T-helper 17 cell (primary cell): Measurements from ENCODE around the gene KLHL14. TPM values are rescaled to one million over a fixed set of nuclear protein-coding genes. Genes with fewer than 3 reads are reported as not detected.
"Not testable (repeated sequence)": the region's sequence is repeated elsewhere in the genome, so short reads cannot be mapped to it uniquely, and the experiment has no call there.

Experiments
- ATAC-seq: fragments of 150-1000 bp; cut with Tn5 transposase; 2 replicates; pipeline ENCODE4 v1.10.0; 2021; ENCODE audit warnings: mild to moderate bottlenecking, moderate library complexity
- DNase-seq, 3 donors: peaks; one replicate each; pipeline versions ENCODE4 v3.0.0 to v3.0.0-alpha.2; 2020 to 2021
- H3K9me3 ChIP-seq: one replicate; pipeline ENCODE4 v1.7.0; 2013; ENCODE audit warnings: low read length, mild to moderate bottlenecking; ENCODE audit not compliant: control insufficient read depth, poor library complexity, severe bottlenecking
- H3K27ac Mint-ChIP-seq: one replicate; pipeline ENCODE4 v1.8.0; 2022; ENCODE audit warnings: mild to moderate bottlenecking, moderate library complexity, mixed read lengths
- H3K27me3 Mint-ChIP-seq: one replicate; pipeline ENCODE4 v1.8.0; 2022; ENCODE audit warnings: mixed read lengths
- H3K36me3 Mint-ChIP-seq: one replicate; pipeline ENCODE4 v1.8.0; 2022; ENCODE audit warnings: low read depth, mixed read lengths
- H3K4me1 Mint-ChIP-seq: one replicate; pipeline ENCODE4 v1.8.0; 2022; ENCODE audit warnings: mild to moderate bottlenecking, mixed read lengths
- H3K4me3 Mint-ChIP-seq: one replicate; pipeline ENCODE4 v1.8.0; 2022; ENCODE audit warnings: mild to moderate bottlenecking, moderate library complexity, mixed read lengths
- total RNA-seq, 4 donors: library from RNA in 2 of 4; stranded (reverse) in 2 of 4; gene quantifications; one replicate each; pipeline ENCODE4 v1.2.3 and lab custom pipeline; 2022 to 2026

KLHL14 gene
- total RNA-seq, 2 donors from 2014 or later, result 0.77 TPM; not detected in 1

- H3K9me3 ChIP-seq, result no peaks in the 10 kb centered on the region
- Mint-ChIP-seq H3K27ac (no peak overlapping the region), H3K27me3 (no peaks in the 10 kb centered on the region), H3K4me3 (no peak overlapping the region), H3K4me1 (no peaks in the 10 kb centered on the region), H3K36me3 (no peaks in the 10 kb centered on the region)
- DNase-seq, result no peak
- no peak for ATAC-seq
Observed at GRCh38 chr18:32688821-32689220, 84.0 kb downstream of the KLHL14 start.

GRCh38 chr18:32684940-32685339, 87.9 kb downstream of the KLHL14 start:
- H3K9me3 ChIP-seq, result no peaks in the 10 kb centered on the region
- no peak overlapping the region for H3K27ac Mint-ChIP-seq
- no peaks in the 10 kb centered on the region for H3K36me3 Mint-ChIP-seq
- no peak overlapping the region for H3K4me3 Mint-ChIP-seq
- no peak for DNase-seq
- no peak for ATAC-seq
- no peaks in the 10 kb centered on the region for H3K27me3 Mint-ChIP-seq
- H3K4me1 Mint-ChIP-seq, result no peaks in the 10 kb centered on the region

GRCh38 chr18:32684096-32684495, 88.7 kb downstream of the KLHL14 start:
- no peak overlapping the region for H3K27ac Mint-ChIP-seq
- H3K4me1 Mint-ChIP-seq, result no peaks in the 10 kb centered on the region
- ATAC-seq, result no peak
- H3K27me3 Mint-ChIP-seq, result no peaks in the 10 kb centered on the region
- no peak for DNase-seq
- H3K36me3 Mint-ChIP-seq, result no peaks in the 10 kb centered on the region
- H3K4me3 Mint-ChIP-seq, result no peak overlapping the region
- no peaks in the 10 kb centered on the region for H3K9me3 ChIP-seq

- no peaks in the 10 kb centered on the region for H3K4me1 Mint-ChIP-seq
- no peaks in the 10 kb centered on the region for H3K36me3 Mint-ChIP-seq
- no peaks in the 10 kb centered on the region for H3K9me3 ChIP-seq
- ATAC-seq, result no peak
- no peak for DNase-seq
- H3K27me3 Mint-ChIP-seq, result no peaks in the 10 kb centered on the region
- no peak overlapping the region for H3K27ac Mint-ChIP-seq
- H3K4me3 Mint-ChIP-seq, result no peak overlapping the region
Observed at GRCh38 chr18:32683044-32683443, 89.8 kb downstream of the KLHL14 start.

- no peaks in the 10 kb centered on the region for H3K9me3 ChIP-seq
- Mint-ChIP-seq H3K27me3 (peaks cover 8% of the 10 kb centered on the region), H3K4me3 (no peak overlapping the region), H3K4me1 (no peaks in the 10 kb centered on the region), H3K27ac (no peak overlapping the region), H3K36me3 (no peaks in the 10 kb centered on the region)
- ATAC-seq (no peak), DNase-seq (no peak)
Observed at GRCh38 chr18:32677578-32677977, 95.2 kb downstream of the KLHL14 start.

GRCh38 chr18:32674491-32674890, 98.3 kb downstream of the KLHL14 start:
- no peaks in the 10 kb centered on the region for H3K9me3 ChIP-seq
- Mint-ChIP-seq H3K36me3 (no peaks in the 10 kb centered on the region), H3K4me3 (no peak overlapping the region), H3K27ac (no peak overlapping the region), H3K4me1 (no peaks in the 10 kb centered on the region), H3K27me3 (peaks cover 8% of the 10 kb centered on the region)
- ATAC-seq (no peak), DNase-seq (no peak)

- ATAC-seq, result no peak
- no peak overlapping the region for H3K27ac Mint-ChIP-seq
- no peak overlapping the region for H3K4me3 Mint-ChIP-seq
- H3K36me3 Mint-ChIP-seq, result no peaks in the 10 kb centered on the region
- H3K27me3 Mint-ChIP-seq, result peaks cover 8% of the 10 kb centered on the region
- H3K4me1 Mint-ChIP-seq, result no peaks in the 10 kb centered on the region
- H3K9me3 ChIP-seq, result no peaks in the 10 kb centered on the region
- no peak for DNase-seq
Observed at GRCh38 chr18:32672398-32672797, 100.4 kb downstream of the KLHL14 start.

GRCh38 chr18:32670727-32671126, 102.1 kb downstream of the KLHL14 start:
- Mint-ChIP-seq H3K27ac (no peak overlapping the region), H3K4me3 (no peak overlapping the region), H3K36me3 (no peaks in the 10 kb centered on the region), H3K27me3 (peaks cover 8% of the 10 kb centered on the region), H3K4me1 (no peaks in the 10 kb centered on the region)
- no peak for ATAC-seq
- DNase-seq, result no peak
- H3K9me3 ChIP-seq, result no peaks in the 10 kb centered on the region

- no peak for ATAC-seq
- H3K4me1 Mint-ChIP-seq, result no peaks in the 10 kb centered on the region
Observed at GRCh38 chr18:32669549-32670165, 103.2 kb downstream of the KLHL14 start.

GRCh38 chr18:32668956-32669355, 103.9 kb downstream of the KLHL14 start:
- ATAC-seq, result no peak
- H3K27ac Mint-ChIP-seq, result no peak overlapping the region
- H3K4me3 Mint-ChIP-seq, result no peak overlapping the region
- H3K27me3 Mint-ChIP-seq, result peaks cover 1% of the 10 kb centered on the region
- no peak for DNase-seq
- H3K4me1 Mint-ChIP-seq, result no peaks in the 10 kb centered on the region
- no peaks in the 10 kb centered on the region for H3K9me3 ChIP-seq
- no peaks in the 10 kb centered on the region for H3K36me3 Mint-ChIP-seq

More at GRCh38 chr18:32669549-32670165, 103.2 kb downstream of the KLHL14 start:
- H3K4me3 Mint-ChIP-seq, result no peak overlapping the region
- no peak overlapping the region for H3K27ac Mint-ChIP-seq
- no peaks in the 10 kb centered on the region for H3K36me3 Mint-ChIP-seq
- no peaks in the 10 kb centered on the region for H3K9me3 ChIP-seq
- DNase-seq, result no peak
- H3K27me3 Mint-ChIP-seq, result peaks cover 8% of the 10 kb centered on the region

GRCh38 chr18:32661486-32662299, 111.1 kb downstream of the KLHL14 start:
- H3K4me3 Mint-ChIP-seq, result no peak overlapping the region
- no peaks in the 10 kb centered on the region for H3K36me3 Mint-ChIP-seq
- H3K27ac Mint-ChIP-seq, result no peak overlapping the region
- no peak for ATAC-seq
- no peaks in the 10 kb centered on the region for H3K27me3 Mint-ChIP-seq
- H3K9me3 ChIP-seq, result no peaks in the 10 kb centered on the region
- H3K4me1 Mint-ChIP-seq, result no peaks in the 10 kb centered on the region
- no peak for DNase-seq

- DNase-seq, H3K27ac Mint-ChIP-seq, H3K27me3 Mint-ChIP-seq, H3K4me3 Mint-ChIP-seq, H3K36me3 Mint-ChIP-seq, H3K4me1 Mint-ChIP-seq, ATAC-seq, H3K9me3 ChIP-seq: not testable (repeated sequence)
Observed at GRCh38 chr18:32654507-32654906, 118.3 kb downstream of the KLHL14 start.

- H3K27me3 Mint-ChIP-seq, H3K4me1 Mint-ChIP-seq, H3K9me3 ChIP-seq, ATAC-seq, H3K36me3 Mint-ChIP-seq, H3K27ac Mint-ChIP-seq, DNase-seq, H3K4me3 Mint-ChIP-seq: not testable (repeated sequence)
Observed at GRCh38 chr18:32637659-32638058, 135.2 kb downstream of the KLHL14 start.

- Mint-ChIP-seq H3K27ac (no peak overlapping the region), H3K36me3 (no peaks in the 10 kb centered on the region)
- ATAC-seq, result no peak
Observed at GRCh38 chr18:32637226-32637625, 135.6 kb downstream of the KLHL14 start.

More at GRCh38 chr18:32637226-32637625, 135.6 kb downstream of the KLHL14 start:
- H3K4me3 Mint-ChIP-seq, result no peak overlapping the region
- DNase-seq, result no peak
- no peaks in the 10 kb centered on the region for H3K4me1 Mint-ChIP-seq
- H3K9me3 ChIP-seq, result no peaks in the 10 kb centered on the region
- H3K27me3 Mint-ChIP-seq, result no peaks in the 10 kb centered on the region
